ENCODE measurements around the gene TRPM2. TPM values are rescaled to one million over a fixed set of nuclear protein-coding genes. Genes with fewer than 3 reads are reported as not detected.

TRPM2 gene
- total RNA-seq, 1 experiment from 2014 or later, result 28.1 TPM

DNA sequence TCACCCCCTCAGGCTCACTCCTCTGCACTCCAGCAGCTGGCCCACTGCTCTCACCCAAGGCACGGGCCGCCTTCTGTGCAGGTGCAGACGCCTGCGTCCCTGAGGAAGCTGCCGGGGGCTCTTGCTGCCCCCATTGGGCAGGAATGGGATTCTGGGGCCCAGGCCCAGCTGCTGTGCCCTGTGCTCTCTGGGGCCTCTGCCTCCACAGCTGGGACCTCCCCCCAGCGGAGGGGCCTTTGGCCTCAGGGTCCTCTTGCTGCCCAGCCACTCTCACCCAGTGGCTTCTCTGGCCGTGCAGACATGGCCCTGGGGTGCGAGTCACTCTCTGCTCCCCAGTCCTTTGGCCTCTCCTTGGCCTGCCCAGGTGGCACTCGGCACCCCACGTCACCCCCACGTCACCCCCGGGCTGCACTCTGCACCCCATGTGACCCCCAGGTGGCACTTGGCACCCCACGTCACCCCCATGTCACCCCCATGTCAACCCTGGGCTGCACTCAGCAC, 82.7 kb downstream of the TRPM2 start:
- POLR2A ChIA-PET, result no interaction called here
- Histone ChIP-seq H3K36me3 (ENCODE audit: control insufficient read depth in 1 of 2, insufficient read depth in 2 of 2, low read length in 2 of 2) (peaks cover 2 to 10% of the 10 kb centered on the region in 2 experiments; a peak in 3 of 4 replicates), H3K9ac (ENCODE audit: low read length) (no peak overlapping the region), H3K9me3 (ENCODE audit: control insufficient read depth in 1 of 2, insufficient read depth in 1 of 2, low read depth in 1 of 2, low read length in 2 of 2) (no peaks in the 10 kb centered on the region), H2AFZ (ENCODE audit: low read depth, low read length, poor library complexity, severe bottlenecking) (no peak overlapping the region), H3K27ac (ENCODE audit: low read depth, low read length) (no peak overlapping the region), H3K79me2 (ENCODE audit: insufficient read depth, low read length) (peaks cover 25% of the 10 kb centered on the region), H4K20me1 (ENCODE audit: insufficient read depth) (no peaks in the 10 kb centered on the region), H3K4me3 (replicated peaks in 1 of 2; ENCODE audit: low read depth in 1 of 2, low read length in 2 of 2) (no peak overlapping the region), H3K4me1 (ENCODE audit: control insufficient read depth in 1 of 2, insufficient read depth in 2 of 2, low read length in 2 of 2) (no peaks in the 10 kb centered on the region), H3K4me2 (ENCODE audit: low read length) (no peak overlapping the region), H3K27me3 (ENCODE audit: insufficient read depth, low read length) (no peaks in the 10 kb centered on the region), H3K9me2 (ENCODE audit: insufficient read depth) (no peaks in the 10 kb centered on the region)
- TF ChIP-seq TCF7L2 (IDR thresholded peaks at IDR 0.05; ENCODE audit: borderline replicate concordance, extremely low read depth, insufficient read depth, insufficient read length) (no peak), SIN3A (IDR thresholded peaks at IDR 0.05; ENCODE audit: low read depth) (no peak), EGR1 (IDR thresholded peaks at IDR 0.05; ENCODE audit: low read depth) (no peak), EZH2 (IDR thresholded peaks at IDR 0.05) (no peak), CBX3 (IDR thresholded peaks at IDR 0.05; ENCODE audit: low read depth) (no peak)
- TF ChIP-seq, protein P1, sequence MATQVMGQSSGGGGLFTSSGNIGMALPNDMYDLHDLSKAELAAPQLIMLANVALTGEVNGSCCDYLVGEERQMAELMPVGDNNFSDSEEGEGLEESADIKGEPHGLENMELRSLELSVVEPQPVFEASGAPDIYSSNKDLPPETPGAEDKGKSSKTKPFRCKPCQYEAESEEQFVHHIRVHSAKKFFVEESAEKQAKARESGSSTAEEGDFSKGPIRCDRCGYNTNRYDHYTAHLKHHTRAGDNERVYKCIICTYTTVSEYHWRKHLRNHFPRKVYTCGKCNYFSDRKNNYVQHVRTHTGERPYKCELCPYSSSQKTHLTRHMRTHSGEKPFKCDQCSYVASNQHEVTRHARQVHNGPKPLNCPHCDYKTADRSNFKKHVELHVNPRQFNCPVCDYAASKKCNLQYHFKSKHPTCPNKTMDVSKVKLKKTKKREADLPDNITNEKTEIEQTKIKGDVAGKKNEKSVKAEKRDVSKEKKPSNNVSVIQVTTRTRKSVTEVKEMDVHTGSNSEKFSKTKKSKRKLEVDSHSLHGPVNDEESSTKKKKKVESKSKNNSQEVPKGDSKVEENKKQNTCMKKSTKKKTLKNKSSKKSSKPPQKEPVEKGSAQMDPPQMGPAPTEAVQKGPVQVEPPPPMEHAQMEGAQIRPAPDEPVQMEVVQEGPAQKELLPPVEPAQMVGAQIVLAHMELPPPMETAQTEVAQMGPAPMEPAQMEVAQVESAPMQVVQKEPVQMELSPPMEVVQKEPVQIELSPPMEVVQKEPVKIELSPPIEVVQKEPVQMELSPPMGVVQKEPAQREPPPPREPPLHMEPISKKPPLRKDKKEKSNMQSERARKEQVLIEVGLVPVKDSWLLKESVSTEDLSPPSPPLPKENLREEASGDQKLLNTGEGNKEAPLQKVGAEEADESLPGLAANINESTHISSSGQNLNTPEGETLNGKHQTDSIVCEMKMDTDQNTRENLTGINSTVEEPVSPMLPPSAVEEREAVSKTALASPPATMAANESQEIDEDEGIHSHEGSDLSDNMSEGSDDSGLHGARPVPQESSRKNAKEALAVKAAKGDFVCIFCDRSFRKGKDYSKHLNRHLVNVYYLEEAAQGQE (IDR thresholded peaks at IDR 0.05; ENCODE audit: low read depth), result no peak
- TF ChIP-seq, protein P2, sequence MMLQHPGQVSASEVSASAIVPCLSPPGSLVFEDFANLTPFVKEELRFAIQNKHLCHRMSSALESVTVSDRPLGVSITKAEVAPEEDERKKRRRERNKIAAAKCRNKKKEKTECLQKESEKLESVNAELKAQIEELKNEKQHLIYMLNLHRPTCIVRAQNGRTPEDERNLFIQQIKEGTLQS (IDR thresholded peaks at IDR 0.05), result no peak
- TF ChIP-seq, protein P3, sequence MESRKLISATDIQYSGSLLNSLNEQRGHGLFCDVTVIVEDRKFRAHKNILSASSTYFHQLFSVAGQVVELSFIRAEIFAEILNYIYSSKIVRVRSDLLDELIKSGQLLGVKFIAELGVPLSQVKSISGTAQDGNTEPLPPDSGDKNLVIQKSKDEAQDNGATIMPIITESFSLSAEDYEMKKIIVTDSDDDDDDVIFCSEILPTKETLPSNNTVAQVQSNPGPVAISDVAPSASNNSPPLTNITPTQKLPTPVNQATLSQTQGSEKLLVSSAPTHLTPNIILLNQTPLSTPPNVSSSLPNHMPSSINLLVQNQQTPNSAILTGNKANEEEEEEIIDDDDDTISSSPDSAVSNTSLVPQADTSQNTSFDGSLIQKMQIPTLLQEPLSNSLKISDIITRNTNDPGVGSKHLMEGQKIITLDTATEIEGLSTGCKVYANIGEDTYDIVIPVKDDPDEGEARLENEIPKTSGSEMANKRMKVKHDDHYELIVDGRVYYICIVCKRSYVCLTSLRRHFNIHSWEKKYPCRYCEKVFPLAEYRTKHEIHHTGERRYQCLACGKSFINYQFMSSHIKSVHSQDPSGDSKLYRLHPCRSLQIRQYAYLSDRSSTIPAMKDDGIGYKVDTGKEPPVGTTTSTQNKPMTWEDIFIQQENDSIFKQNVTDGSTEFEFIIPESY (IDR thresholded peaks at IDR 0.05; ENCODE audit: extremely low read depth, insufficient replicate concordance, low read length), result no peak
- CTCF ChIA-PET, result no interaction called here
- intact Hi-C loops (cut with micrococcal nuclease), result no loop called here
- RAD21 ChIA-PET (ENCODE audit: low non-redundant PET in 1 of 2, low total read pairs in 2 of 2, uncharacterized antibody in 2 of 2, unreplicated experiment in 2 of 2), result no interaction called here
- ATAC-seq, result no peak
- no TSS peak for BruUV-seq (replicated peaks)
- DNase-seq (ENCODE audit: low read depth, low spot score), result no peak
